ENCODE measurements around the gene DACT3.

DACT3 gene

DNA sequence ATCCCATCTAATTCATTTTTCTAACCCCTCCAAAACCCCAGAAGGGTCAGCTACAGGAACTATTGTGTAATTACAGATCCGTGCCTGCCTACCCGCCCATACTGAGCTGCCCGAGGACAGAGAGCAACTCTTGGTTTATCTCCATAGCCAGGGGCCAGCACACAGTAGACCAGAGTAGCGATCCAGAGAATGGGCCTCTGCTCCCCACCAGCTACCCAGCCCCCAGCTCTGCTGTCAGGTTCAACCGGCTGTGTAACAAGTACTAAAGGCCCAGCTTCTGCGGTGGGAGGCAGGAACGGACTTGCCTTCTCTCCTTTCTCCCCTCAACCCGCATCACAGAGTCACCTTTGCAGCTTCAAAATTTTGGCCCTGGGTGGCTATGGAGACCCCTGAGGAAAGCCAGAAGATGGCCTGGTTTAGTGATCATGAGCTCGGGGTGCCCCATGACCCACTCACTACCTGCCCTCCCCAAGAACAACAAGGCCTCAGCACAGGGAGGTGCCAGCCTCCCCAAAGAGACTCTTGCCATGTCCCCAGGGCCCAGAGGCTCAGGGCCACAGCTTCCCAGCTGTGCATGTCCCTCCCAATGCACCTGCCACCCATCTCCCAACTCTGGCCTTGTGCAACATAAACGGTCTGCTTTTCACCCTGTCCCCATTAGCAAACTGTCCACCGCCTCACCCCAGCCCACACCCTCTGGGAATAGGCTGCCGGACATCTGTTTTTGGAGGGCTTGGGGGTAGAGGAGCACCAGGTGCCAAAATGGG lies 54.1 kb downstream of the DACT3 start:
- TF ChIP-seq, protein P1, sequence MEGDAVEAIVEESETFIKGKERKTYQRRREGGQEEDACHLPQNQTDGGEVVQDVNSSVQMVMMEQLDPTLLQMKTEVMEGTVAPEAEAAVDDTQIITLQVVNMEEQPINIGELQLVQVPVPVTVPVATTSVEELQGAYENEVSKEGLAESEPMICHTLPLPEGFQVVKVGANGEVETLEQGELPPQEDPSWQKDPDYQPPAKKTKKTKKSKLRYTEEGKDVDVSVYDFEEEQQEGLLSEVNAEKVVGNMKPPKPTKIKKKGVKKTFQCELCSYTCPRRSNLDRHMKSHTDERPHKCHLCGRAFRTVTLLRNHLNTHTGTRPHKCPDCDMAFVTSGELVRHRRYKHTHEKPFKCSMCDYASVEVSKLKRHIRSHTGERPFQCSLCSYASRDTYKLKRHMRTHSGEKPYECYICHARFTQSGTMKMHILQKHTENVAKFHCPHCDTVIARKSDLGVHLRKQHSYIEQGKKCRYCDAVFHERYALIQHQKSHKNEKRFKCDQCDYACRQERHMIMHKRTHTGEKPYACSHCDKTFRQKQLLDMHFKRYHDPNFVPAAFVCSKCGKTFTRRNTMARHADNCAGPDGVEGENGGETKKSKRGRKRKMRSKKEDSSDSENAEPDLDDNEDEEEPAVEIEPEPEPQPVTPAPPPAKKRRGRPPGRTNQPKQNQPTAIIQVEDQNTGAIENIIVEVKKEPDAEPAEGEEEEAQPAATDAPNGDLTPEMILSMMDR (IDR thresholded peaks at IDR 0.05; ENCODE audit: low read depth, low read length), result no peak
- no peak for DNase-seq (ENCODE audit: extremely low read depth, low read depth)

- TF ChIP-seq, protein P1 (IDR thresholded peaks at IDR 0.05; ENCODE audit: low read depth, low read length), result no peak
- DNase-seq (ENCODE audit: extremely low read depth, low read depth), result no peak
Observed at GRCh38 chr19:46606019-46606418, 55.0 kb downstream of the DACT3 start.

DNA sequence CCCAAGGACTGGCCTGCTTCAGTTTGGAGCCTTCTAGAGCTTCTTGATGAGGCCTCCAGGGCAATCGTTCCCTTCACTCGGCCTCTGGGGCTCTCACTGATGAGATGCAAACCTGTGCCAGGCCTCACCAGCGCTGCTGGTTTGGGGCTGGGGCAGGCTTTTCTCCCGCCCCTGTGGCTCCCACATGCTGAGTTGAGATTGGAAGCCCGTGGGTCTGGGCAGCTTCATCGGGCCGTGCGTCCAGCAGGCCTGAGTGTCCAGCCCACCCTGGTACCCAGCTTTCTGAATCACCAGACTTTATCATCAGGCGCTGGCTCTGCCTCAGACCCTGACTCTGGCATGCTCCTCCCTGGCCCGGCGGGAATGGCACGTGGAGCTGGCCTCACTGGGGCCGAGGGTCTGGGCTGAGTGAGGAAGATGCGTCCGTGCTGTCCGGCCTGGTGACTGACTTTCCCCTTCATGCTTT lies 55.6 kb downstream of the DACT3 start:
- DNase-seq (ENCODE audit: extremely low read depth, low read depth), result no peak
- TF ChIP-seq, protein P1 (IDR thresholded peaks at IDR 0.05; ENCODE audit: low read depth, low read length), result no peak

DNA sequence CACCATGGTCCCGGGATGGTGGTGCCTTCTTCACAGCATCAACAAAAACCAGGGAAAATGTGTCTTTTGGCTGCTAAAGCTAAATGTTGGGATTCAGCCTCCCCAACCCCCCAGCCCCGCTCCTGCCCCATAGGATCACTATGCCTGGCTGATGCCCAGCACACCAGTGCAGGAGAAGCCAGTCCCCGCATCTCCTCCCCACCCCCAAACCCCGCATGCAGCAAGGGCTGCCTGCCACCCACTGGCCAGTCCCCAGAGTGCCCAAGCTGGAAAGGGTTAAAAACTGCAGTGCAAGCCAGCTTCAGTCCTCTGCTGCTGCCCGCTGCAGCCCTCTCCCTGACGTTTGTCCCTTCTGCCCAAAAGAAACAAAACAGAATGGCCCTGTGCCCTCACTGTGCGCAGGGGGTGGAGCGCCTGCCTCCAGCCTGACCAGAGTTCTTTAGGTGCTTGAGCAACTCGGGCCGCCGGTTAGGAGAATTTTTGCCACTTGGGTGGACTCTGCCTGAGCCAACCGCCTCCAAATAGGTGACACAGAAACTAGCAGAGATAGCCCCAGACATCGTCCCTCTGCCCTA lies 56.1 kb downstream of the DACT3 start:
- DNase-seq (ENCODE audit: extremely low read depth, low read depth), result no peak
- TF ChIP-seq, protein P1 (IDR thresholded peaks at IDR 0.05; ENCODE audit: low read depth, low read length), result no peak

- no peak for DNase-seq (ENCODE audit: extremely low read depth, low read depth)
- TF ChIP-seq, protein P1 (IDR thresholded peaks at IDR 0.05; ENCODE audit: low read depth, low read length), result no peak
Observed at GRCh38 chr19:46603752-46604231, 57.2 kb downstream of the DACT3 start.

DNA sequence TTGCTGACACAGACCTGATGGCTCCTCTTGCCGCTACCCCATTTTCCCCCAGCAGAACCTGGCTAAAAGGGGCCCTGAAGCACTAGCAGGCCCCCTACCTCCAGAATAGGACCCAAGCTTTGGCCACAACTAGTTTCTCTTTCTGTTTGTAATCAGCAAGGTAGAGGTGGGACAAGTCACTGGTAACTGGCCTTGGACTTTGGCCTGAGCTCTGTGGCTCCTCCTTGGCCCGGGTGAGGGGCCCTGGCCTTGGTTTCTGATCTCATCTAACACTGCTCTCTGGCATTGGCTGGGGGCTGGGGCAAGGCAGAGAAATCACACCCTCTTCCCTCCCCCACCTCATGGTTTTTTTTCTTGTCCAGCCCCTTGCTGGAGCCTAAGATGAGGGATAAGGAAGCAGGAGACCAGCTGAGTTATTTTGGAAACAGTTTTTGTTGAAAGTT lies 57.8 kb downstream of the DACT3 start:
- DNase-seq (ENCODE audit: extremely low read depth, low read depth), result no peak
- TF ChIP-seq, protein P1 (IDR thresholded peaks at IDR 0.05; ENCODE audit: low read depth, low read length), result no peak

All from AG09319 (cell line).